SW 1271 (cell line): ENCODE results near the gene PICK1.

Experiments
- DNase-seq, 2 experiments: peaks; one replicate each; lab custom pipeline; 2025; lab: John Stamatoyannopoulos, UW

Gene PICK1

GRCh38 chr22:38056969-38057891, at the start of gene PICK1:
Gene PICK1 (plus strand): TSS chr22:38057404. CDS start chr22:38057810, 406 bp downstream.
- DNase-seq: peak; percentile 60 to 84

- DNase-seq: no peak
Observed at GRCh38 chr22:38009000-38009806, 48.0 kb upstream of the PICK1 start.

- no peak for DNase-seq
Observed at GRCh38 chr22:38012604-38013072, 44.6 kb upstream of the PICK1 start.

GRCh38 chr22:38014083-38014482, 43.1 kb upstream of the PICK1 start:
- no peak for DNase-seq

- DNase-seq: no peak
Observed at GRCh38 chr22:38016182-38017151, 40.7 kb upstream of the PICK1 start.

GRCh38 chr22:38017272-38017920, 39.8 kb upstream of the PICK1 start:
- DNase-seq: no peak

- DNase-seq: no peak
Observed at GRCh38 chr22:38017939-38018885, 39.0 kb upstream of the PICK1 start.

GRCh38 chr22:38018938-38019827, 38.0 kb upstream of the PICK1 start:
- no peak for DNase-seq

- DNase-seq: no peak
Observed at GRCh38 chr22:38021206-38021605, 36.0 kb upstream of the PICK1 start.

- DNase-seq: no peak
Observed at GRCh38 chr22:38023045-38023444, 34.2 kb upstream of the PICK1 start.

- DNase-seq: no peak
Observed at GRCh38 chr22:38025514-38025913, 31.7 kb upstream of the PICK1 start.

- no peak for DNase-seq
Observed at GRCh38 chr22:38026130-38027111, 30.8 kb upstream of the PICK1 start.

GRCh38 chr22:38027487-38027886, 29.7 kb upstream of the PICK1 start:
- DNase-seq: no peak

GRCh38 chr22:38028344-38029130, 28.7 kb upstream of the PICK1 start:
- no peak for DNase-seq

- DNase-seq: no peak
Observed at GRCh38 chr22:38029370-38029769, 27.8 kb upstream of the PICK1 start.

- no peak for DNase-seq
Observed at GRCh38 chr22:38029901-38030300, 27.3 kb upstream of the PICK1 start.
